Placental pericyte (primary cell): Measurements from ENCODE around the gene AP1M2. TPM values are rescaled to one million over a fixed set of nuclear protein-coding genes. Genes with fewer than 3 reads are reported as not detected.

Experiments
- small RNA-seq: library from RNA; depleted of rRNA; stranded (forward); fragments of <200 nt; gene quantifications from one replicate; pipeline ENCODE3, GENCODE V24; 2012; ENCODE audit warnings: low replicate concordance
- total RNA-seq: library from RNA; depleted of rRNA; stranded (reverse); fragments of >200 nt; gene quantifications from 2 replicates; pipeline ENCODE4 v1.2.3, GENCODE V29; 2012

Gene AP1M2
- 0.22 and 1.0 TPM in 2 replicates for total RNA-seq

DNA sequence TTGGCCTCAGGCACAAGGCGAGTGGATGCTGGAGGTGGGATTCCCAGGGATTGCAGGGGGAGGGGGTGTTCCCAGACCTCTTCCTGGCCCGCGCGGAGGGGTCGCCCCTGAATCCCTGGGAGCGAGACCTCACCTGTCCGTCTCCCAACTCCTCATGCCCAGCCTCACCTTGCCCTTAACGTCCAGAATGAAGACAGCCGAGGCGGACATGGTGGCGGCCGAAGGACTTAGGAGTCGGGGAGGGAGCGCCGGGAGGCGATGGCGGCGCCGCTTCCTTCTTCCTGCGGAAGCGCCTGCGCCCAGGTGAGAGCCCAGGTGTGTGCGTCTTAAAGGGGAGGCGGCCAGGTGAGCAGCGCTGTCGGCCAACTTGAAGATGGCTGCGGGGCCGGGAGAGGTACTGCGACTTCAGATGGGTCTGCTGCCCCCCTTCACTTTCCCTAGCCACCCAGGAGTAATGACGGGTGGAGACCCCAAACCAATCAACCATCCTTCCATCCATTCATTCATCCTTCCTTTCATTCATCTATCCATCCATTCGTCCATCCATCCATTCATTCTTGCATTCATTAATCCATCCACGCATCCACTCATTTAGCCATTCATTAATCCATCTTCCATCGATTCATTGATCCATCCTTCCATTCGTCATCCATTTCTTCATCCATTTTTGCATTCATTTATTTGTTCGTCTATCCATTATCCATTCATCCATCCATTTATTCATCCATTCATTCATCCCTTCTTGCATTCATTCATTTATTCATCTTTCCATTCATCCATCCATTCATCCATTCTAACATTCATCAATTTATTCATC lies at the start of gene AP1M2:
AP1M2 (minus strand) TSS at position 291 of the 817 bp plus-strand sequence; CDS start at position 210, 81 bp downstream.

DNA sequence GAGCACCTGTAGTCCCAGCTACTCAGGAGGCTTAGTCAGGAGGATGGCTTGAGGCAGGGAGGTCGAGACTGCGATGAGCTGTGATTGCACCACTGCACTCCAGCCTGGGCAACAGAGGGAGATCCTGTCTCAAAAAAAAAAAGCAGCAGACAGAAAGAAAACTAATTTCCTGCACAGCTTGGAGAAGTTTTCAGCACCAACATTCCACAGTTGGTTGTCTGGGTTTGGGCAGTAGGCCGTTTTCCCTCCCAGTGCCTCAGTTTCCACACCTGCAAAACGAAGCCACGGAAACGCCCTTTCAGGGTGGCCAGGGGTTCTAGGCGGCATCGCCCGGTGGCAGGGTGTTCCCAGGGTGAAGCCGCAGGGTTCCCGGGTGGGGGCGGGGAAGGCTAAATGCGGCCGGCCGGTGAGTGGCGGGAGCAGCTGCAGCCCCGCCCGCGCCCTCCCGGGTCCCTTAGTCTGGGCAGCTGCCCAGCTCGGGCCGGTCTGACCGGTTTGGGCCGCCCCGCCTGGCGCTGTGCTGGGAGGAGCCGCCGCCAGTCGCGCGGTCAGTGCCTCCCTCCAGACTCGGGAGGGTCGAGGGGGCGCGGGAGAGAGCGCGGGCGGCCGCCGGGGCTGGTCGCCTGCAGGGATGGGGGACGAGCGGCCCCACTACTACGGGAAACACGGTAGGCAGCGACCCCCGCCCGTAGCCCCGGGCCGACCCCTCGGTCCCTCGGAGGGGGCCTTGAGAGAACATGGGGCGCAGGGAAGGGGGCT lies 38.1 kb upstream of the AP1M2 start, which contains the start of gene SLC44A2:
SLC44A2 (plus strand) TSS at position 551 of the 759 bp plus-strand sequence; CDS start at position 632, 81 bp downstream.

DNA sequence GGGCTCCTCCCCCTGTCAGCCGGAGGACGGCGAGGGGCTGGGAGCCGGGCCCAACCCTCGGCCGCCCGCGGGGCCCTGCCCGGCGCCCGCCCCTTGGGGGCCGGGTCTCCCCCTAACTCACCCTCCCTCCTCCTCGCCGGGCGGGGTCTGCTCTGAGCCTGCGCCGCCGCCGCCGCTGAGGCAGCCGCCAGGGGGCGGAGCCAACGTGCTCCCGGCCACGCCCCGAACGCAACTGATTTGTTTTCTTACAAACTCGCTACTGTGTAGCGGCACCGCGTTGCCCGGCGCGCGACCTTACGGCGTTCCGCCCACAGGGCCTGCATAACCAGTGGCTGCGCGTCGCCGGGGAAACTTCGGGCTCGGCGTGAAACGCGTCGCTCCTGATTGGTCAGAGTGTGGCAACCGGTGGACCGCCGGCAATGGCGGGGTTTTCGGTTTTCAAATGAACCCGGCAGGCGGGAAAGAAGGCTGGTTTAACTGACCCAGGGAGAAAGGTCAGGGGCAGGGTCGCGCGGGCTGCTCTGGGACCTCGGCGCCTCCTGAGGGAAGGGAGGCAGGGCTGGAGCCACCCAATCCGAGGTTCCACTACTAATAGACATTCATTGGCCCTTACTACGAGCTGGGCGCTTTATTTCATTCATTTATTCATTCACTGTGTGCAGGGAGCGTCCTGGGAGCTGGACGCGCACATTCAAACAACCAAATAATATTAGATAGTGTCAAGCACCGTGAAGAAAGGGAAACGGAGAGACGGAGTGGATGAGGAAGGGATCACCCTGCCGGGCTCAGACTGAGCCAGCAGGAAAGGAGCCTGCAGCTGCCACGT lies 18.1 kb downstream of the AP1M2 start, which contains the start of gene CDKN2D:
CDKN2D (minus strand) TSS at position 154 of the 826 bp plus-strand sequence. CDS start 326 bp downstream, outside the sequence.

DNA sequence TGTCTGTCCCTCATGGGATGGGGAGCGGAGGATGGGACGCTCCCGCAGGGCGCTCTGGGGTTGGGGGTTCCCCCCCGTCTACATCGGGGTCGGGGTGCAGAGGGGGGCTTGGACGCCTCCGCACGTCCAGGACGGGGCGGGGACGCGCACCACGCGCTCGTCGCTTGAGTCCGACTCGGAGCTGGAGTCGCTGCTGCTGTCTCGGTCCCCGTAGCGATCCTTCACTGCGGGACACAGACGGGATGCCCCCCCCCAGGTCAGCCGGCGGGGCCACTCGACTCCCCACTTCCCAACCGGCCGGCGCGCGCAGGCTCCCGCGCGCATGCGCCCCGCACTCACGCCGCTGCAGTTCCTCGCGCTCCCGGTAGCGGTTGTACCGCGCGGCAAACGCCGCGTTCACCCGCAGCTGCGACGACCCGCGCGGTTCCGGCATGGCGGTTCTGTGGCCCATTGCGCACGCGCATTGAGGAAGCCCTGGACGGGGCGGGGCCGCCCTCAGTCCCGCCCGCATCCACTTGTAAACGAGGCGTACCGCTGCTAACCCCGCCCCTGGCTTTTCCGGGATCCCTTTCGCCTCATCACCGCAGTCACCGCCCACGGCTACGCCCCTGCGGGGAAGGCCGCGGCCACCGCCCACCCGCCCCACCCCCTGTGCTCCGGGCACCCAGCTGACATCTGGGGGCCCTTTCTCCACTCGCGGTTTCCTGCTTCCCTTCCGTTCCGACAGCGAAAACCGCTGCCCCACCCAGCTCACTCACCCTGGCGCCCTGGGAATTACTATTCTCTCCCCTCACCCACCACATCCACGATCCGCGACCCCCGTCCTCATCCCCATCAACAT lies 21.3 kb downstream of the AP1M2 start, which contains the start of gene KRI1:
KRI1 (minus strand) TSS at position 444 of the 841 bp plus-strand sequence; CDS start at position 433, 11 bp downstream.

DNA sequence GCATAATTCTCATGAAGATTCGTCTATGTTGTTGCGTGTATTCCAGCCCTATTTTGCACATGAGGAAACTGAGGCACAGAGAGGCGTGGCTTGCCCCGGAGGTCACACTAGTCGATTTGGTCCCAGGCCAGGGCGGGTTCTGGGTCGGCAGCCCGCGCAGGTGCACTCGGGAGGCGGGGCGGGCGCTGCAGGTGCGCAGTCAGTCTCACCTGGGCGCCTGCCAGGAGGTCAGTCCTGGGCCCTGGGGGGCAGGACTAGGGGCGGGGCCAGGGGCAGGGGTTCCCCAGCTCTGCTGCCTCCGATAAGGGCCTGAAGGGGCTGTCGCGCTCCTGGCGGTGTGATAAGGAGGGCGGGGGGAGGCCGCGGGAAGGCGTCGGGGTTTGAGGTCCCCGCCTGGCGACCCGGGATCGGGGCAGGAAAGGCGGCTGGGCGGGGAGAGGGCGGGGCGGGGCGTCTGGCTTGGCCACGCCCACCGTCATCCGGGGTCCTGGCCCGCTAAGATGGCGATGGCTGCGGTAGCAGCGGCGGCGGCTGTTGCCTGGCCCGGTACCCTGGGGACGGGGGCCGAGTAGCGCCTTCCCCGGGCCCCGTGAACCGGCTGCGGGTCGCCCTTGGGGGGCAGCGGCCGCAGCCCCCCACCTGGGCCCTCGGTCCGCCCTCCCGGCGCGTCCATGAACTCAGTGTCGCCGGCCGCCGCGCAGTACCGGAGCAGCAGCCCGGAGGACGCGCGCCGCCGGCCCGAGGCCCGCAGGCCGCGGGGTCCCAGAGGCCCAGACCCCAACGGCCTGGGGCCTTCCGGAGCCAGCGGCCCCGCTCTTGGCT lies 43.5 kb downstream of the AP1M2 start, which contains the start of gene ATG4D:
ATG4D (plus strand) TSS at position 485 of the 822 bp plus-strand sequence; CDS start at position 672, 187 bp downstream.

Small RNAs within 50 kb of the gene (small RNA-seq; reads per million reads assigned to genes)
- gene MIR1238 (not detected), gene RNU7-140P (not detected)

Other genes with a start within 250 kb of the AP1M2 start
- 2.8 and 11.3 TPM in 2 replicates for gene ICAM3, start 247.7 kb downstream of the AP1M2 start, total RNA-seq
- 56.2 and 108 TPM in 2 replicates for gene TYK2, start 206.7 kb downstream of the AP1M2 start, total RNA-seq
- 208 and 224 TPM in 2 replicates for gene CDC37, start 183.8 kb downstream of the AP1M2 start, total RNA-seq
- 5.5 and 8.0 TPM in 2 replicates for gene PDE4A, start 166.8 kb downstream of the AP1M2 start, total RNA-seq
- 60.6 and 79.3 TPM in 2 replicates for gene KEAP1, start 84.0 kb downstream of the AP1M2 start, total RNA-seq
- gene S1PR5, start 69.9 kb downstream of the AP1M2 start, total RNA-seq: 2.0 and 10.5 TPM in 2 replicates
- 29.8 and 31.7 TPM in 2 replicates for gene ATG4D, start 43.4 kb downstream of the AP1M2 start, total RNA-seq
- 6.8 and 10.3 TPM in 2 replicates for gene KRI1, start 21.3 kb downstream of the AP1M2 start, total RNA-seq
- gene CDKN2D, start 18.3 kb downstream of the AP1M2 start, total RNA-seq: 3.1 and 12.6 TPM in 2 replicates
- 54.3 and 97.6 TPM in 2 replicates for gene SLC44A2, start 38.2 kb upstream of the AP1M2 start, total RNA-seq
- gene ILF3, start 67.0 kb upstream of the AP1M2 start, total RNA-seq: 95.6 and 192 TPM in 2 replicates
- 26.9 and 30.1 TPM in 2 replicates for gene QTRT1, start 114.1 kb upstream of the AP1M2 start, total RNA-seq
- gene DNM2, start 130.8 kb upstream of the AP1M2 start, total RNA-seq: 137 and 157 TPM in 2 replicates
- gene TMED1, start 248.9 kb upstream of the AP1M2 start, total RNA-seq: 37.5 and 64.3 TPM in 2 replicates